Keratinocyte (primary cell): ENCODE results near the gene SYNM. TPM values are rescaled to one million over a fixed set of nuclear protein-coding genes. Genes with fewer than 3 reads are reported as not detected.

Experiments used
- DNase-seq: peaks from one replicate; pipeline ENCODE4 v3.0.0-alpha.2; 2011; ENCODE audit warnings: low read depth, missing footprints, low spot score
- FAIRE-seq: peaks from 2 replicates; lab custom pipeline; 2011; peaks lifted over from hg19 to GRCh38; lab: Jason Lieb, UNC
- H2AFZ ChIP-seq: 2 replicates; pipeline ENCODE4 v1.6.0; 2012; ENCODE audit warnings: low read length, control low read depth, inconsistent platforms; ENCODE audit not compliant: control insufficient read depth
- H3K27ac ChIP-seq: 2 replicates; pipeline ENCODE4 v1.5.1; 2011; ENCODE audit warnings: low read length; ENCODE audit not compliant: control insufficient read depth, insufficient read depth
- H3K27me3 ChIP-seq: 3 replicates; pipeline ENCODE4 v1.6.0; 2011; ENCODE audit warnings: low read length; ENCODE audit not compliant: control insufficient read depth, insufficient read depth; ENCODE audit errors: extremely low read depth
- H3K36me3 ChIP-seq, 2 experiments: 2 replicates in 1 of 2; 3 replicates in 1 of 2; pipeline ENCODE4 v1.5.1; 2011; ENCODE audit warnings: low read length in 2 of 2, mild to moderate bottlenecking in 1 of 2; ENCODE audit not compliant: control insufficient read depth in 2 of 2, insufficient read depth in 2 of 2; ENCODE audit errors: extremely low read depth in 1 of 2
- H3K4me1 ChIP-seq: 3 replicates; pipeline ENCODE4 v1.5.1; 2011; ENCODE audit warnings: low read length; ENCODE audit not compliant: control insufficient read depth, insufficient read depth; ENCODE audit errors: extremely low read depth
- H3K4me2 ChIP-seq: 3 replicates; pipeline ENCODE4 v1.6.0; 2011; ENCODE audit warnings: low read depth, low read length; ENCODE audit not compliant: control insufficient read depth, insufficient read depth; ENCODE audit errors: extremely low read depth
- H3K4me3 ChIP-seq, 3 experiments: fragments of 200-600 bp in 1 of 3; sonication (generic) in 1 of 3; 2 replicates in 2 of 3; 3 replicates in 1 of 3; pipeline ENCODE4 v1.5.1; 2011 to 2016; ENCODE audit warnings: low read length in 3 of 3, mild to moderate bottlenecking in 3 of 3, control low read depth in 2 of 3, inconsistent platforms in 1 of 3, low read depth in 1 of 3, mixed read lengths in 1 of 3, mixed run types in 1 of 3, moderate library complexity in 1 of 3; ENCODE audit not compliant: control insufficient read depth in 2 of 3, insufficient read depth in 2 of 3; ENCODE audit errors: extremely low read depth in 1 of 3
- H3K79me2 ChIP-seq: 2 replicates; pipeline ENCODE4 v1.6.0; 2012; ENCODE audit warnings: low read length; ENCODE audit not compliant: control insufficient read depth, insufficient read depth
- H3K9ac ChIP-seq: 3 replicates; pipeline ENCODE4 v1.6.0; 2011; ENCODE audit warnings: low read length; ENCODE audit not compliant: control insufficient read depth, insufficient read depth; ENCODE audit errors: extremely low read depth
- H3K9me1 ChIP-seq: 3 replicates; pipeline ENCODE4 v1.6.0; 2011; ENCODE audit warnings: low read length; ENCODE audit not compliant: control insufficient read depth, insufficient read depth; ENCODE audit errors: extremely low read depth
- H3K9me3 ChIP-seq: 2 replicates; pipeline ENCODE4 v1.5.1; 2012; ENCODE audit warnings: low read depth, low read length; ENCODE audit not compliant: control insufficient read depth
- H4K20me1 ChIP-seq: 3 replicates; pipeline ENCODE4 v1.6.0; 2011; ENCODE audit warnings: low read length; ENCODE audit not compliant: control insufficient read depth, insufficient read depth; ENCODE audit errors: extremely low read depth
- CTCF ChIP-seq, 3 experiments: IDR thresholded peaks in 1 of 3; conservative IDR thresholded peaks in 1 of 3; optimal IDR thresholded peaks in 1 of 3; 2 replicates in 2 of 3; 3 replicates in 1 of 3; pipeline versions ENCODE3 to v1.5.1; 2011; ENCODE audit warnings: low read length in 3 of 3, mild to moderate bottlenecking in 3 of 3, moderate library complexity in 2 of 3, control low read depth in 1 of 3, inconsistent platforms in 1 of 3; ENCODE audit not compliant: insufficient read depth in 2 of 3; ENCODE audit errors: extremely low read depth in 1 of 3
- EZH2 ChIP-seq: IDR thresholded peaks from one replicate; pipeline ENCODE4 v1.6.1; 2012; ENCODE audit warnings: inconsistent platforms, mild to moderate bottlenecking, low read length, moderate library complexity
- dilution Hi-C: fragments of 300-500 bp; cut with MboI; formaldehyde crosslinking; loops from one replicate; pipeline ENCODE4 v1.7.0; 2020; ENCODE audit warnings: low sequenced_read_pairs; ENCODE audit not compliant: extremely low pct_ligation_motif_present
- polyA plus RNA-seq, 5 experiments: library from polyadenylated mRNA; depleted of rRNA in 3 of 5; stranded (reverse) in 3 of 5; stranded (forward) in 1 of 5; unstranded in 1 of 5; fragments of >200 nt; gene quantifications; 1 replicate in 1 of 5; 2 replicates in 3 of 5; 3 replicates in 1 of 5; pipeline versions ENCODE4 v1.2.1 to v1.2.3, GENCODE V29; 2011 to 2012; ENCODE audit warnings: missing spikeins in 2 of 5, low read depth in 1 of 5, low replicate concordance in 1 of 5

The SYNM gene
- polyA plus RNA-seq, 1 donor (not counting 4 experiments of a cell fraction or from before 2014, with no cell fraction given): 0.09 TPM

DNA sequence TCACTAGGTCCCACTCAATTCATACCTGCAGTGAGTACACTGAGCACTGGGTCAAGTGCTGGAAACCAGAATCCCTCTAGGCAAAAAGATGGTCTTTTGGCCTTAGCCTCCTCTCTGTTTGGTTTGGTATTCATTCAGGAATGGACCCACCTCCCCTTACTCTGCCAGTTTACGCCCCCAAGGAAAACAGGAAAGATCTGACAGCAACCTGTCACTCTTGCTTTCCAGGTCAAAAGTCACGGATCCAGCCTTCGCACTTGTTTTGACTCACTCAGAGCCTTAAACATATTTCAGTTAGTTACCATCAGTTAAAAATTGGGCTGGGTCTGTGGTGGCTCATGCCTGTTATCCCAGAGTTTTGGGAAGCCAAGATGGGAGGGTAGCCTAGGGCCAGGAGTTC, 68.1 kb downstream of the SYNM start:
- no peaks in the 10 kb centered on the region for H3K79me2 ChIP-seq
- H3K36me3 ChIP-seq: peaks cover 5 to 11% of the 10 kb centered on the region in 2 experiments
- H3K9me3 ChIP-seq: no peaks in the 10 kb centered on the region
- H3K4me2 ChIP-seq: no peak overlapping the region
- dilution Hi-C loops: no loop called here
- no peak overlapping the region for H3K9ac ChIP-seq
- H3K27ac ChIP-seq: no peak overlapping the region
- H2AFZ ChIP-seq: no peak overlapping the region
- no peak for FAIRE-seq
- no peaks in the 10 kb centered on the region for H4K20me1 ChIP-seq
- no peaks in the 10 kb centered on the region for H3K9me1 ChIP-seq
- no peak overlapping the region for H3K4me3 ChIP-seq
- no peak for TF ChIP-seq EZH2
- TF ChIP-seq CTCF (optimal IDR thresholded peaks at IDR 0.05 in 1 of 3, IDR thresholded peaks at IDR 0.05 in 1 of 3, conservative IDR thresholded peaks at IDR 0.05 in 1 of 3; ENCODE audit: extremely low read depth in 1 of 3, insufficient read depth in 2 of 3, low read length in 3 of 3): no peak
- no peaks in the 10 kb centered on the region for H3K27me3 ChIP-seq
- DNase-seq: no peak
- no peaks in the 10 kb centered on the region for H3K4me1 ChIP-seq

DNA sequence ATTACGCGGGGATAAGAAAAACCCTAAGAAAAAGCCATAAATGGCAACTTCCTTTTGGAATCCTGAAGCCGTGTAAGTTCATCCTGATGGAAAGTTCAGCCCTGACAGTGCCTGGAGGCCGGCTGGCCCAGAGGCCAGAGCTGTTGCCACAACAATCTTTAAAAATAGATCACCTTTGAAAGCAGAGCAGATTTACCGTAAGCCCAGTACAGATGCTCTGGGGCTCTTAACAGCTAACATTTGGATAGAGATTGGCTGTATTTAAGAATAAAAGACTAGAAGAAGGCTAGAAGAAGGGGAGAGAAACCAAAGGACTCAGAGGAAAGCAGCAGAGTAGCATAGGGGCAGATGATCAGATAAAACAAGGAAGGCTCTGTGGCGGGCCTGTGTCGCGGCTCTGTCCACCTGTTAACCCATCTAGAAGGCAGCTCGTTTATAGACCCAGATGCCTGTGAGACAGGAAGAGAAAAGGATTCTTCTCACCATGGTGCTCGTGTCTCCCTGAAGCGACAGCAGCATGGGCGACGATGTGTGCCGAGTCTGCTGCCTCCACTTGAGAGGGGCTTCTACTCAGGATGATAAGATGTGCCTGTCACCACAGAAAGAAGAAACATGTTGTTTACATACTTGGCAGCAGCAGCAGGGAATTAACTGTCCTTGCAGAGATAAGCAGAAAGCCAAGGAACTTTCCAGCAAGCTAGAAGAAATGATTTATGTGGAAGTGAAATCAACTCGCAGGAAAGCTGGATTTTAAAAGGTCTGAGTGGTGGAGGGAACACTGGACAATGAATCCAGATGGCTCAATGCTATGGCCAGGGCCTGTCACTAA, 69.9 kb downstream of the SYNM start:
- DNase-seq (no peak), FAIRE-seq (no peak)
- no peak overlapping the region for H3K27ac ChIP-seq
- dilution Hi-C loops: no loop called here
- H3K9me3 ChIP-seq: no peaks in the 10 kb centered on the region
- no peaks in the 10 kb centered on the region for H3K79me2 ChIP-seq
- TF ChIP-seq EZH2 (no peak), CTCF (optimal IDR thresholded peaks at IDR 0.05 in 1 of 3, IDR thresholded peaks at IDR 0.05 in 1 of 3, conservative IDR thresholded peaks at IDR 0.05 in 1 of 3; ENCODE audit: extremely low read depth in 1 of 3, insufficient read depth in 2 of 3, low read length in 3 of 3) (no peak)
- H4K20me1 ChIP-seq: no peaks in the 10 kb centered on the region
- H3K4me3 ChIP-seq: no peak overlapping the region
- no peaks in the 10 kb centered on the region for H3K27me3 ChIP-seq
- no peak overlapping the region for H3K4me2 ChIP-seq
- H3K4me1 ChIP-seq: no peaks in the 10 kb centered on the region
- no peak overlapping the region for H3K9ac ChIP-seq
- peaks cover 5 to 11% of the 10 kb centered on the region in 2 experiments for H3K36me3 ChIP-seq
- no peaks in the 10 kb centered on the region for H3K9me1 ChIP-seq
- H2AFZ ChIP-seq: no peak overlapping the region
